OCI-LY7 (cell line): ENCODE measurements around the gene KIFBP. TPM values are rescaled to one million over a fixed set of nuclear protein-coding genes. Genes with fewer than 3 reads are reported as not detected.

Source experiments
- BruUV-seq: library from RNA; stranded (reverse); fragments of 400-500 nt; replicated peaks from 2 replicates; lab custom pipeline; 2021; lab: Mats Ljungman, UMichigan
- CTCF ChIA-PET: fragments of 300-600 bp; sonication (Branson Sonifier 250); formaldehyde crosslinking; loops from one replicate; lab custom pipeline; 2022; ENCODE audit warnings: antibody characterized with exemption; ENCODE audit not compliant: unreplicated experiment; lab: Charles Lee
- POLR2A ChIA-PET: fragments of 300-600 bp; sonication (Branson Sonifier 250); formaldehyde crosslinking; loops from one replicate; lab custom pipeline; 2022; ENCODE audit warnings: antibody characterized with exemption; lab: Charles Lee
- DNase-seq: peaks from one replicate; pipeline ENCODE4 v3.0.0-alpha.2; 2015; ENCODE audit warnings: low spot score
- H2AFZ ChIP-seq: fragments of 200-600 bp; sonication (generic), shearing (Covaris generic); 2 replicates; pipeline ENCODE4 v1.6.1; 2014; ENCODE audit warnings: mild to moderate bottlenecking, antibody characterized with exemption, low read length, moderate library complexity
- H3K27ac ChIP-seq: fragments of 200-600 bp; sonication (generic); 2 replicates; pipeline ENCODE4 v1.5.1; 2014; ENCODE audit warnings: mixed run types, low read depth, mild to moderate bottlenecking, moderate library complexity, low read length, inconsistent platforms; ENCODE audit not compliant: poor library complexity, severe bottlenecking
- H3K36me3 ChIP-seq: fragments of 200-600 bp; sonication (generic); 2 replicates; pipeline ENCODE4 v1.6.1; 2014; ENCODE audit warnings: mild to moderate bottlenecking, antibody characterized with exemption, low read length, moderate library complexity, mixed read lengths; ENCODE audit not compliant: insufficient read depth
- H3K4me1 ChIP-seq: fragments of 200-600 bp; sonication (generic); 2 replicates; pipeline ENCODE4 v1.5.1; 2014; ENCODE audit warnings: mild to moderate bottlenecking, low read length; ENCODE audit not compliant: insufficient read depth, poor library complexity, severe bottlenecking
- H3K4me2 ChIP-seq: fragments of 200-600 bp; sonication (generic); 2 replicates; pipeline ENCODE4 v1.6.1; 2014; ENCODE audit warnings: mild to moderate bottlenecking, low read length
- H3K4me3 ChIP-seq: fragments of 200-600 bp; sonication (generic); 2 replicates; pipeline ENCODE4 v1.5.1; 2014; ENCODE audit warnings: mild to moderate bottlenecking, low read depth, low read length; ENCODE audit not compliant: poor library complexity, severe bottlenecking
- H3K79me2 ChIP-seq: fragments of 200-600 bp; sonication (generic); 2 replicates; pipeline ENCODE4 v1.6.1; 2016; ENCODE audit warnings: low read depth, mild to moderate bottlenecking, low read length, moderate library complexity, mixed read lengths; ENCODE audit not compliant: insufficient read depth
- H3K9me2 ChIP-seq: fragments of 200-600 bp; sonication (generic); 2 replicates; pipeline ENCODE4 v1.6.1; 2016; ENCODE audit warnings: mild to moderate bottlenecking, low read length, mixed read lengths; ENCODE audit not compliant: insufficient read depth
- H3K9me3 ChIP-seq: fragments of 200-600 bp; sonication (generic); 2 replicates; pipeline ENCODE4 v1.6.1; 2014; ENCODE audit warnings: mild to moderate bottlenecking, mixed run types, low read length, mixed read lengths
- H4K20me1 ChIP-seq: fragments of 200-600 bp; sonication (generic); 2 replicates; pipeline ENCODE4 v1.6.1; 2014; ENCODE audit warnings: mild to moderate bottlenecking, antibody characterized with exemption, low read length, moderate library complexity, mixed read lengths; ENCODE audit not compliant: insufficient read depth
- EZH2phosphoT487 ChIP-seq: fragments of 200-600 bp; sonication (generic); IDR thresholded peaks from 2 replicates; pipeline ENCODE4 v1.6.1; 2018; ENCODE audit warnings: low read depth, borderline replicate concordance, mild to moderate bottlenecking, mixed run types, antibody characterized with exemption, low read length, moderate library complexity, mixed read lengths
- intact Hi-C: fragments of 100-400 bp; cut with micrococcal nuclease; formaldehyde crosslinking; loops from one replicate; pipeline ENCODE4 v1.10.0; 2022; ENCODE audit not compliant: unreplicated experiment
- total RNA-seq, 2 experiments: library from RNA; depleted of rRNA in 1 of 2; stranded (reverse); fragments of >200 nt in 1 of 2; shearing (Covaris generic) in 1 of 2; gene quantifications; 2 replicates each; pipeline ENCODE4 v1.2.3, GENCODE V29; 2014 to 2022
- TF ChIP-seq, protein P1 (sequence below): fragments of 200-600 bp; sonication (generic); conservative IDR thresholded peaks from 2 replicates; pipeline ENCODE4 v1.5.1; 2014; ENCODE audit warnings: mild to moderate bottlenecking, antibody characterized with exemption, low read length, moderate library complexity, mixed read lengths

Gene KIFBP
- total RNA-seq, 2 experiments from 2014 or later = 5.4 to 11.9 TPM

DNA sequence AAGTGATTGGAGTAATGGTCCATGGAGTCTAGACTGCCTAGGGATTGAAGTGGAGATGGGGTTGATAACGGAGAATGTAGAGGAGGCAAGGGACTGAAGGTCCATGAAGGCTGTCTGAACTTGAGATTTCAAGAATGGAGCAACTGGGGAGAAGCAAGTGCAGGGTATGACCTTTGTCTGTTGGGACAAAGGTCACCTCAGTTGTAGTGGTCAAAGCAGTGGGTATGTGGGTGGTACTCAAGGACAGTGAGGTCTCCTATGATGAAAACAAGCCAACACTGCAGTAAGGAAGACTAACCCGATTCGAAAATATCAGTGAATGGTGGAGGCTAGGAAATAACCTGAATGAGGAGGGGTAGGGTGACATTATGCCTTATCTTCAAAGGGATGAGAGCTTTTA is 38.0 kb upstream of the KIFBP start:
- POLR2A ChIA-PET = interaction anchor here (0.6 kb wide), 1 partner anchor 341 kb away, joined by 3 read pairs; no protein-coding TSS in a partner anchor
- CTCF ChIA-PET = no interaction called here
- Histone ChIP-seq H3K4me3 (no peak overlapping the region), H3K4me2 (no peak overlapping the region), H2AFZ (no peak overlapping the region), H3K4me1 (peaks cover 7% of the 10 kb centered on the region), H3K9me2 (no peaks in the 10 kb centered on the region), H3K79me2 (peaks cover 10% of the 10 kb centered on the region; the same call in 1 of the 2 replicates), H4K20me1 (no peaks in the 10 kb centered on the region), H3K27ac (no peak overlapping the region), H3K36me3 (peaks cover 65% of the 10 kb centered on the region), H3K9me3 (no peaks in the 10 kb centered on the region)
- TF ChIP-seq, protein P1, sequence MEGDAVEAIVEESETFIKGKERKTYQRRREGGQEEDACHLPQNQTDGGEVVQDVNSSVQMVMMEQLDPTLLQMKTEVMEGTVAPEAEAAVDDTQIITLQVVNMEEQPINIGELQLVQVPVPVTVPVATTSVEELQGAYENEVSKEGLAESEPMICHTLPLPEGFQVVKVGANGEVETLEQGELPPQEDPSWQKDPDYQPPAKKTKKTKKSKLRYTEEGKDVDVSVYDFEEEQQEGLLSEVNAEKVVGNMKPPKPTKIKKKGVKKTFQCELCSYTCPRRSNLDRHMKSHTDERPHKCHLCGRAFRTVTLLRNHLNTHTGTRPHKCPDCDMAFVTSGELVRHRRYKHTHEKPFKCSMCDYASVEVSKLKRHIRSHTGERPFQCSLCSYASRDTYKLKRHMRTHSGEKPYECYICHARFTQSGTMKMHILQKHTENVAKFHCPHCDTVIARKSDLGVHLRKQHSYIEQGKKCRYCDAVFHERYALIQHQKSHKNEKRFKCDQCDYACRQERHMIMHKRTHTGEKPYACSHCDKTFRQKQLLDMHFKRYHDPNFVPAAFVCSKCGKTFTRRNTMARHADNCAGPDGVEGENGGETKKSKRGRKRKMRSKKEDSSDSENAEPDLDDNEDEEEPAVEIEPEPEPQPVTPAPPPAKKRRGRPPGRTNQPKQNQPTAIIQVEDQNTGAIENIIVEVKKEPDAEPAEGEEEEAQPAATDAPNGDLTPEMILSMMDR = no peak
- no peak for TF ChIP-seq EZH2phosphoT487
- BruUV-seq = no TSS peak
- intact Hi-C loops = no loop called here
- no peak for DNase-seq

DNA sequence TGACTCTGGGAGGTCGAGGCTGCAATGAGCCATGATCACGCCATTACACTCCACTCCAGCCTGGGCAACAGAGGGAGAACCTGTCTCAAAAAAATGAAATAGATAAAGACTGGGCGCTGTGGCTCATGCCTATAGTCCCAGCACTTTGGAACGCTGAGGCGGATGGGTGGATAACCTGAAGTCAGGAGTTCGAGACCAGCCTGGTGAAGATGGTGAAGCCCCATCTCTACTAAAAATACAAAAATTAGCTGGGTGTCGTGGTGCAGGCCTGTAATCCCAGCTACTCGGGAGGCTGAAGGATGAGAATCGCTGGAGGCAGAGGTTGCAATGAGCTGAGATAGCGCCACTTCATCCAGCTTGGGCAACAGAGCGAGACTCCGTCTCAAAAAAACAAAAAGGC is 33.7 kb upstream of the KIFBP start:
- peaks cover 32% of the 10 kb centered on the region for H3K4me1 ChIP-seq
- BruUV-seq = no TSS peak
- ChIA-PET CTCF (no interaction called here), POLR2A (interaction anchor here (0.6 to 1.8 kb wide), 5 partner anchors 8 to 113 kb away, joined by 4 to 6 read pairs (median 5); no protein-coding TSS in a partner anchor)
- intact Hi-C loops = no loop called here
- peak overlapping the region; percentile 86 for H3K27ac ChIP-seq
- H3K4me2 ChIP-seq = peak overlapping the region; percentile 85
- no peak for TF ChIP-seq EZH2phosphoT487
- TF ChIP-seq, protein P1 = no peak
- H3K79me2 ChIP-seq = peaks cover 50% of the 10 kb centered on the region
- peaks cover 64% of the 10 kb centered on the region for H3K36me3 ChIP-seq
- H3K9me2 ChIP-seq = no peaks in the 10 kb centered on the region
- no peak overlapping the region for H2AFZ ChIP-seq
- peak overlapping the region; percentile 89 for H3K4me3 ChIP-seq
- H3K9me3 ChIP-seq = no peaks in the 10 kb centered on the region
- DNase-seq = peak; percentile 7
- H4K20me1 ChIP-seq = peaks cover 23% of the 10 kb centered on the region

DNA sequence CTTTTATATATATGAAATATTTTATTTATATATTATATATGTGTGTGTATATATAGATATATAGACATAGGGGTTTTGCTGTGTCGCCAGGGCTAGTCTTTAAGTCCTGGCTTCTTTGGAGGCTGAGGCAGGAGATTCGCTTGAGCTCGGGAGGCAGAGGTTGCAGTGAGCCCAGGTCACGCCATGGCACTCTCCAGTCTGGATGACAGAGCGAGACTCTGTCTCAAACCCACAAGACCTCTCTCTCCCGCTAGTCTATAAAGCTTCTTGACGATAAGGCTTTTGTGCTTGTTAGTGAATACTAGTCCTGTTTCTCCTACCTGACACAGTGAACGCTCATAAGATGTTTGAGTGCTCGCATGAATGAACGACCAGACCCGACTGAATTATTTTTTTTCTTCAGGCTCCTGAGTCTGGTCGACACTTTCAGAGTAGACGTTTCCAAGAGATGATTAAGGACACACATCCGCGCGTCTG is 33.2 kb upstream of the KIFBP start:
- no peaks in the 10 kb centered on the region for H3K9me2 ChIP-seq
- no peaks in the 10 kb centered on the region for H3K9me3 ChIP-seq
- H3K4me1 ChIP-seq = peaks cover 35% of the 10 kb centered on the region
- H3K4me3 ChIP-seq = peak overlapping the region; percentile 89
- ChIA-PET CTCF (no interaction called here), POLR2A (interaction anchor here (0.5 to 1.8 kb wide), 8 partner anchors 9 to 566 kb away, joined by 3 to 6 read pairs (median 4); partner anchors contain the start of gene CCAR1)
- DNase-seq = no peak
- H3K36me3 ChIP-seq = peaks cover 64% of the 10 kb centered on the region
- intact Hi-C loops = no loop called here
- peak overlapping the region; percentile 86 for H3K27ac ChIP-seq
- H3K79me2 ChIP-seq = peaks cover 55% of the 10 kb centered on the region
- peak overlapping the region; percentile 62 for H2AFZ ChIP-seq
- H4K20me1 ChIP-seq = peaks cover 23% of the 10 kb centered on the region
- H3K4me2 ChIP-seq = peak overlapping the region; percentile 85
- TSS peak; percentile 95 for BruUV-seq
- TF ChIP-seq, protein P1 = no peak
- TF ChIP-seq EZH2phosphoT487 = no peak
